ENCODE data around the gene DTYMK. TPM values are rescaled to one million over a fixed set of nuclear protein-coding genes. Genes with fewer than 3 reads are reported as not detected.

The DTYMK gene
- total RNA-seq, 1 experiment from 2014 or later = 88.1 TPM

GRCh38 chr2:241686324-241686649, 328 bp downstream of the DTYMK start (continued):
- TF ChIP-seq ZMAT4 (CRISPR knock-in tag; IDR thresholded peaks at IDR 0.05) = no peak
- 0 out of 2 replicates have a peak, but pooled peaks have one; percentile 14 for TF ChIP-seq NFE2L1 (CRISPR knock-in tag; IDR thresholded peaks at IDR 0.05)
- no peak for TF ChIP-seq NR2C2 (CRISPR knock-in tag; IDR thresholded peaks at IDR 0.05)
- no peak for TF ChIP-seq GABPB1 (CRISPR knock-in tag; IDR thresholded peaks at IDR 0.05)
- TF ChIP-seq NR1H2 (CRISPR knock-in tag; IDR thresholded peaks at IDR 0.05) = no peak
- TF ChIP-seq ZNF138 (CRISPR knock-in tag; conservative IDR thresholded peaks at IDR 0.05) = no peak
- TF ChIP-seq MXD4 (CRISPR knock-in tag; IDR thresholded peaks at IDR 0.05; ENCODE audit: borderline replicate concordance) = no peak
- TF ChIP-seq TCF7 (CRISPR knock-in tag; IDR thresholded peaks at IDR 0.05; ENCODE audit: low read depth) = peak; percentile 74; the same call in 1 of the 2 replicates
- no peak for TF ChIP-seq TEAD1 (CRISPR knock-in tag; IDR thresholded peaks at IDR 0.05)
- TF ChIP-seq, protein P1, sequence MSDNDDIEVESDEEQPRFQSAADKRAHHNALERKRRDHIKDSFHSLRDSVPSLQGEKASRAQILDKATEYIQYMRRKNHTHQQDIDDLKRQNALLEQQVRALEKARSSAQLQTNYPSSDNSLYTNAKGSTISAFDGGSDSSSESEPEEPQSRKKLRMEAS (CRISPR knock-in tag; IDR thresholded peaks at IDR 0.05) = no peak
- TF ChIP-seq ZBTB43 (CRISPR knock-in tag; IDR thresholded peaks at IDR 0.05) = no peak
- no peak for TF ChIP-seq ZNF423 (CRISPR knock-in tag; IDR thresholded peaks at IDR 0.05)
- no peak for TF ChIP-seq IRF1 (CRISPR knock-in tag; IDR thresholded peaks at IDR 0.05)
- no peak for TF ChIP-seq ZNF512 (CRISPR knock-in tag; IDR thresholded peaks at IDR 0.05; ENCODE audit: borderline replicate concordance)
- no peak for TF ChIP-seq SP1 (CRISPR knock-in tag; conservative IDR thresholded peaks at IDR 0.05)
- TF ChIP-seq ZNF263 (CRISPR knock-in tag; IDR thresholded peaks at IDR 0.05; ENCODE audit: low read depth) = no peak
- no peak for TF ChIP-seq SMAD3 (CRISPR knock-in tag; IDR thresholded peaks at IDR 0.05; ENCODE audit: borderline replicate concordance)
- no peak for TF ChIP-seq CDX4 (CRISPR knock-in tag; IDR thresholded peaks at IDR 0.05; ENCODE audit: borderline replicate concordance)

GRCh38 chr2:241680827-241681599, 5.6 kb downstream of the DTYMK start:
- ChIA-PET POLR2A (no interaction called here), CTCF (no interaction called here)
- H3K4me3 Mint-ChIP-seq = no peak overlapping the region
- no peak overlapping the region for H3K27ac Mint-ChIP-seq
- DNase-seq (ENCODE audit: low spot score) (no peak), ATAC-seq (no peak)
- no peaks in the 10 kb centered on the region for H3K27me3 Mint-ChIP-seq (ENCODE audit: low read depth)
- H3K9me3 Mint-ChIP-seq = no peaks in the 10 kb centered on the region
- peaks cover 7% of the 10 kb centered on the region for H3K4me1 Mint-ChIP-seq
- H3K36me3 Mint-ChIP-seq = peaks cover 64% of the 10 kb centered on the region
- TF ChIP-seq ZNF121 (CRISPR knock-in tag; IDR thresholded peaks at IDR 0.05) (no peak), TP53 (CRISPR knock-in tag; IDR thresholded peaks at IDR 0.05) (no peak), CBFB (CRISPR knock-in tag; IDR thresholded peaks at IDR 0.05; ENCODE audit: low read depth) (no peak), OVOL2 (CRISPR knock-in tag; IDR thresholded peaks at IDR 0.05; ENCODE audit: borderline replicate concordance) (no peak), ZNF317 (CRISPR knock-in tag; IDR thresholded peaks at IDR 0.05; ENCODE audit: borderline replicate concordance, low read depth) (no peak), GABPB1 (CRISPR knock-in tag; IDR thresholded peaks at IDR 0.05) (no peak), ATF6 (CRISPR knock-in tag; IDR thresholded peaks at IDR 0.05) (no peak), ZNF219 (CRISPR knock-in tag; IDR thresholded peaks at IDR 0.05; ENCODE audit: borderline replicate concordance) (no peak)
- TF ChIP-seq, protein P2, sequence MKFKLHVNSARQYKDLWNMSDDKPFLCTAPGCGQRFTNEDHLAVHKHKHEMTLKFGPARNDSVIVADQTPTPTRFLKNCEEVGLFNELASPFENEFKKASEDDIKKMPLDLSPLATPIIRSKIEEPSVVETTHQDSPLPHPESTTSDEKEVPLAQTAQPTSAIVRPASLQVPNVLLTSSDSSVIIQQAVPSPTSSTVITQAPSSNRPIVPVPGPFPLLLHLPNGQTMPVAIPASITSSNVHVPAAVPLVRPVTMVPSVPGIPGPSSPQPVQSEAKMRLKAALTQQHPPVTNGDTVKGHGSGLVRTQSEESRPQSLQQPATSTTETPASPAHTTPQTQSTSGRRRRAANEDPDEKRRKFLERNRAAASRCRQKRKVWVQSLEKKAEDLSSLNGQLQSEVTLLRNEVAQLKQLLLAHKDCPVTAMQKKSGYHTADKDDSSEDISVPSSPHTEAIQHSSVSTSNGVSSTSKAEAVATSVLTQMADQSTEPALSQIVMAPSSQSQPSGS (CRISPR knock-in tag; IDR thresholded peaks at IDR 0.05; ENCODE audit: borderline replicate concordance, low read depth) = no peak
- TF ChIP-seq, protein P3, sequence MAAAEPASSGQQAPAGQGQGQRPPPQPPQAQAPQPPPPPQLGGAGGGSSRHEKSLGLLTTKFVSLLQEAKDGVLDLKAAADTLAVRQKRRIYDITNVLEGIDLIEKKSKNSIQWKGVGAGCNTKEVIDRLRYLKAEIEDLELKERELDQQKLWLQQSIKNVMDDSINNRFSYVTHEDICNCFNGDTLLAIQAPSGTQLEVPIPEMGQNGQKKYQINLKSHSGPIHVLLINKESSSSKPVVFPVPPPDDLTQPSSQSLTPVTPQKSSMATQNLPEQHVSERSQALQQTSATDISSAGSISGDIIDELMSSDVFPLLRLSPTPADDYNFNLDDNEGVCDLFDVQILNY (CRISPR knock-in tag; IDR thresholded peaks at IDR 0.05) = no peak
